Stimulated activated CD8-positive, alpha-beta memory T cell treated with anti-CD3 and anti-CD28 coated beads, Interleukin-15, amount 100 ng/mL, for 1 hour (primary cell): ENCODE data around the gene SDK2.

Experiments
- DNase-seq: peaks from one replicate; pipeline ENCODE4 v3.0.0-alpha.2; 2020; ENCODE audit warnings: low read depth

Gene SDK2

GRCh38 chr17:73535746-73536145 lies 108.5 kb downstream of the SDK2 start:
- DNase-seq: no peak

GRCh38 chr17:73534209-73534909 lies 109.9 kb downstream of the SDK2 start:
- DNase-seq: no peak

GRCh38 chr17:73533781-73534180 lies 110.5 kb downstream of the SDK2 start:
- no peak for DNase-seq

- DNase-seq: no peak
Measured at GRCh38 chr17:73533127-73533526, 111.1 kb downstream of the SDK2 start.

DNA sequence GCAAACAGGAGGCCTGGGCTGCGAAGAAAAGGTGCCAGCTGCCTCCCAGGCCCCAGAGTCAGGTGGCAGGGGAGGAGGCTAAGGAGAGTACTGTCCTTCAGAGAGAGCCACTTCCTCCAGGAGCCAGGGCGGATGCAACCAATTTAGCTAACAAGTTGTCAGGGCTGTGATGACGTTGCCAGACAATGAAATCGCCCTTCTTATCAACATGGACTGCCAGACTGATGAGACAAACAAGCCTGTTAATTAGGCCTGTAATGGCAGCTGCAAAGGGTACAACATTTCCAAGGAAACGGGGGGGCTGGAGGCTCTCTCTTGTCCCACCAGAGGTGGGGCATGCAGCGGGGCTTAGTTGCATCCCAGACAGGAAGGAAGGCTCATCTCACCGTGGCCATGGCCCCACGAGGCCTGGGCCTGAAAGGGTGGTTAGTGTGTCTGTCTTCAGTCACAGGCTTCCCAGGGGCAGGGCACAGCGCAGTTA lies 111.8 kb downstream of the SDK2 start:
- no peak for DNase-seq

- no peak for DNase-seq
Measured at GRCh38 chr17:73531158-73531557, 113.1 kb downstream of the SDK2 start.

DNA sequence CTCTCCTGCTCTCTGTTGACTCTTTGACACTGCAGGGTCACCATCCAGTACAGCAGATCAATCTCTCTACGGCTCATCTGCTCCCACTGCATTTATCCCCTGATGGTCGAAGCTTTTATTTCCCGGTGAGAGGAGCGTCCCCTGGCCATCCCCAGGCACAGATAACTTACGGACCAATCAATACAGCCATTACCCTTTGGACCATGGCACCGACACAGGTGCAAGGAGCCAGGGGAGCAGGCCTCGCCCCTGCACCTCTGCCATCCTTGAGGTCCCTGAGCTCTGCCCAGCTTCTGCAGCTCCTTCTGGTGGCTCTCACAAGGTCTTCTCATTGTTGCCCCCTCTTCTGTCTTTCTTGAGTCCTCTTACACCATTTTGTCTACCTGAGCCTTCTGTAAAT lies 115.6 kb downstream of the SDK2 start:
- no peak for DNase-seq

DNA sequence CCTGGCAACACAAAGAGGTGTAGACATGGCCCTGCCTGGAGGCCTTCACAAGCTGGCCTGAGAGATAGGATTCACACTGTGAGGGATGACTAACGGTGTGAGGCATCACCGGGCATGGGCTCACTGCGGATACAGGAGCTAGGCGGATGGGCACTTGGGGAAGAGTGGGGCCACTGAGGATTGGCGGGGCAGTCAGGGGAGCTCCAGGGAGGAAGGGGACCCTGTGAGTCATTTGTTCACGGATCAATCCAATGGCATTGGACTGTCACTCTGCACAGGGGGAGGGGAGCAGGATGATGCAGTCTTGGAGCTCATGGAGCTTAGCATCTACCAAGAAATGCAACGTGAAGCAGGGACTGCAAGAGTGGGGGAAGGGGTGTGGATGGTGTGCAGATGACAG lies 117.3 kb downstream of the SDK2 start:
- no peak for DNase-seq

- DNase-seq: no peak
Measured at GRCh38 chr17:73524941-73525679, 119.1 kb downstream of the SDK2 start.

DNA sequence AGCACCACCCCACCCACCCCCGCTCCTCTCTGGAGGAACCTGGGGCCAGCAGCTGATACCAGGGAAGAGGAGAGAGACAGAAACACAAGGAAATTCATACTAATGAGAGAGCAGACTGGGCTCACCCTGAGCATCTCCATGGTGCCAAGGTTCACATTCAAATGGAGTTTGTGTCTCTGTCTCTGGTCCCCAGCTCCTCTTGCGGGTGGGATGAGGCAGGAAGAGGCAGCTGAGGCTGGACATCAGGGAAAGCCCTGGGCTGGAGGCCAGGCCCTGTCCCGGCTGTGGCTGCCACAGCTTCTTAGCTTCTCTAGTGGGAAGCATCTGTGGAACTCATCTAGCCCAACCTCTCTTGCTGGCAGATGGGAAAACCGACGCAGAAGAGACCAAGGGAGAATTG lies 121.5 kb downstream of the SDK2 start:
- no peak for DNase-seq

DNA sequence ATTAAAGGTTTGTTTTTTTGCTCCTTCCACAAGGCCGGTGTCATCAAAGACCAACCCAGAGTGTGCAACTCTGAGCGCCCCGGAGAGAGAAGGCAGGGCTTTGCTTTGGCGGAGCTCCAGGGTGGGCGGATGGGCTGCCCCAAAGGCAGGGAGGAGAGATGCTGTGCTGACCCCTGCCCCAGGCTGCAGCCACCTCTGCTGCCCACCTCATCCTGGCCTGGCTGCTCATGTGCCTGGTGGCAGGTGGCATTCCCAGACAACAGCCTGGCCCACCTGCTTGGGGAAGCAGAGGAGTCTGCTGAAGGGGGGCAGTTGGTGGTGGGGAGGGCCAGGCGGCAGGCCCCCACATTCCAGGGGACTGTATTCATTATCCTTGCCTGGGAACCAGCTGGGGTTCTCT lies 122.1 kb downstream of the SDK2 start:
- DNase-seq: no peak

- DNase-seq: no peak
Measured at GRCh38 chr17:73521376-73521775, 122.9 kb downstream of the SDK2 start.

DNA sequence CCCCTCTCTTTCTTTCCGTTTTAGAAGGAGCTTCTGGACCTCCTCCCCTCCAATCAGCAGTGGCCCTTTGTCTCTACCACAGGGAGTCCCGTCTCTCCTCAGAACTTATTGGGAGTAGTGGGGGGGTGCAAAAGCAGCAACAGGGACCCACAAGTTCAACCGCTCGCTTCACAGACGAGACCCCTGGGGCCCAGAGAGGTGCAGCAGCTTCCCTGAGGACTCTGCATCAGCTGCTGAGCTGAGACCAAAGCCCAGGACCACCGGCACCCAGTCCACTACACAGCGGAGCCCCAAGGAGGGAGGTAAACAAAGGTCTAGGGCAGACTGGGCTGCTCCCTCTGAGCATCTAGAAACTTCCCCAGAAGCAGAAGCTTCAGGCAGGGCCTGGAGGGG lies 123.9 kb downstream of the SDK2 start:
- no peak for DNase-seq

- DNase-seq: no peak
Measured at GRCh38 chr17:73519714-73520368, 124.4 kb downstream of the SDK2 start.

GRCh38 chr17:73519011-73519410 lies 125.2 kb downstream of the SDK2 start:
- no peak for DNase-seq

DNA sequence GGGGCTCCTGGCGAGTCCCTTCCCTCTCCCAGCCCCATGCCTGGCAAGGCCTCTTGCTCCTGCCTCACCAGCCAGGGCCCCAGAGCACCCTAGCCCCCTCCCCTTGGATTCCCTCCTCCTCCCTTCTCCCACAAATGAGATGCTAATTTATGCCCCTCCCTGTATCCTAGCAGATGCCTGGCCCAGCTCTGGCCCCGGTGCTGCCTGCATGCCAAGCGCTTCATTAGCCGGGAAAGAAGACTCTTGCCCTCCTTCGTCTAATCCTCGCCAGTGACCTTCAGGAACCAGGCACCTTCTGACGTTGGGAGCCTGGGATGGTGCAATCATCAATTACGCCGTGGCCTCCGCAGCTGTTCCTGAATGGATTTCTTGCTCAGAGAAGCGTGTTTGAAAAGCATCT lies 127.8 kb downstream of the SDK2 start:
- DNase-seq: no peak

- no peak for DNase-seq
Measured at GRCh38 chr17:73514146-73514863, 129.9 kb downstream of the SDK2 start.

DNA sequence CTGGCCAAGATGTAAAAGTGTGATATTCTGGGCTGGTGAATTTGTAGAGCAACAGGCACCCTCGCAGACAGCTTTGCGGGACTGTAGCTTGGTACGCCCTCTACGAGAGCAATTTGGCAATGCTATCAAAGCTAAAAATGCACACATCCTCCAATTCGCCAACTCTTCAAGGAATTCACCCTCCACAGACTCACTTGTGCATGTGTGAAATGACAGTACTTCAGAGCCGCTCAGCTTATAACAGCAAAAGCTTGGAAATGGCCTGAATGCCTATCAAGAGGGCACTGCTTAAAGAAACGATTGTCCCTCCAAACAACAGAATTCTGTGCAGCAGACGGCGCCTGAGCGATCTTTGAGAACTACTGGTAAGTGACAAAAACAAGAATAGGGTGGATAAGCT lies 130.8 kb downstream of the SDK2 start:
- DNase-seq: no peak

DNA sequence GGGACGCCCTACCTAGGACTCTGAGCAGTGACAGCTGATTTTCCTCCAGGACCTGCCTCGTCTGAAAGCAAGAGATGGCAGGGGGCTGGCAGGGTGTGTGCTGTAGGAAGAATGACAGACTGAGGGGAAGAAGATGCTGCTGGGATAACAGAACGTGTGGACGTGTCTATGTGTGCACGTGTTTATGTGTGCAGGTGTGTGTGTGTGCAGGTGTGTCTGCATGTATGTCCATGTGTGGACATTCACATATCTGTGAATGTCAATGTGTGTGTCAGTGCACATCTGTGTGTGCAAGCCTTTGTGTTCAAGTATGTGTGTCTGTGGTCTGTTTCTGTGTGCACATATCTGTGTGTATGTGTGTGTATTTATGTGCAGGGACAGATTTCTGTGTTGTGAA lies 132.5 kb downstream of the SDK2 start:
- DNase-seq: no peak

DNA sequence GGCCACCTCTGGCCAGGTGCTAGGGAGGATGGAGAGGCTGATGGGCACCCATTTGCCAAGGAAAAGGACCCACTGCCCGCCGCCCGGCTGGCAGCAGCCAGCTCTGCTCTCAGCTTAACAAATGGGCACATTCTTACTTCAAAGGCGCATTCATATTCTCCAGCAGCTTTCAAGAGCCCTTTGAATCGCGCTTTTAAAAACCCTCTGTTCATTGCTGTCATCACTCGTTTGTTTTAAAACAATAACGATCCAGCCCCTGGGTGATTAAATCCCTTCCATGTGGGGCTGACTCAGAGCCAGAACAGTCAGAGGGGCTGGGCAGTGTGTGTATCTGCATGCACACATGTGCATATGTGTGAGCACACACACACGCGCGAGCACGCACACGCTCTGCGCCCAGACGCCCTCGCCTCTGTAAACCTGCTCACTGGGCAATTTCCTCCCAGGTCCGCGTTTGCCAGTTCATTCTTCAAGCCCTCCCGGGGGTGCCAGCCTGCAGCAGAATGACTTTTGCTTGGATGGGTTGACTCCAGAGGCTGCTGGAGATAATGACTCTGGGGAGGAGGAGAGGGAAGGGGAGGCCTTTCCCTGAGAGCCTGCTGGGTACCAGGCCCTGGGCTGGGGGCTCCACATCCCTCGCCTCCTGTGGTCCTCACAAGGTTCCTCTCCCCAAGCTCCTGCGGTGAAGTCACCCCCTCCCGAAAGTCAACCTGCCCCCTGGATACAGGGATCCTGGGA lies 133.1 kb downstream of the SDK2 start:
- no peak for DNase-seq

GRCh38 chr17:73508931-73509605 lies 135.2 kb downstream of the SDK2 start:
- DNase-seq: no peak
